ENCODE data around the gene CDH13.

Gene CDH13

GRCh38 chr16:83771306-83771942 lies 1144.7 kb downstream of the CDH13 start:
- DNase-seq (ENCODE audit: low read depth) = no peak

GRCh38 chr16:83772806-83773205 lies 1146.0 kb downstream of the CDH13 start:
- no peak for DNase-seq (ENCODE audit: low read depth)

- DNase-seq (ENCODE audit: low read depth) = no peak
Observed at GRCh38 chr16:83774066-83774465, 1147.3 kb downstream of the CDH13 start.

GRCh38 chr16:83776944-83777343 lies 1150.2 kb downstream of the CDH13 start:
- DNase-seq (ENCODE audit: low read depth) = no peak

GRCh38 chr16:83779886-83780285 lies 1153.1 kb downstream of the CDH13 start:
- DNase-seq (ENCODE audit: low read depth) = peak; percentile 13

- no peak for DNase-seq (ENCODE audit: low read depth)
Observed at GRCh38 chr16:83785455-83785854, 1158.7 kb downstream of the CDH13 start.

GRCh38 chr16:83789642-83790401 lies 1163.1 kb downstream of the CDH13 start:
- DNase-seq (ENCODE audit: low read depth) = no peak

GRCh38 chr16:83791916-83792315 lies 1165.1 kb downstream of the CDH13 start:
- DNase-seq (ENCODE audit: low read depth) = no peak

- no peak for DNase-seq (ENCODE audit: low read depth)
Observed at GRCh38 chr16:83792391-83792790, 1165.6 kb downstream of the CDH13 start.

- no peak for DNase-seq (ENCODE audit: low read depth)
Observed at GRCh38 chr16:83793179-83793578, 1166.4 kb downstream of the CDH13 start.

- DNase-seq (ENCODE audit: low read depth) = no peak
Observed at GRCh38 chr16:83794860-83795554, 1168.2 kb downstream of the CDH13 start.

- no peak for DNase-seq (ENCODE audit: low read depth)
Observed at GRCh38 chr16:83797013-83797412, 1170.2 kb downstream of the CDH13 start.

- DNase-seq (ENCODE audit: low read depth) = no peak
Observed at GRCh38 chr16:83799336-83799735, 1172.6 kb downstream of the CDH13 start.

- peak; percentile 62 for DNase-seq (ENCODE audit: low read depth)
Observed at GRCh38 chr16:83802135-83802534, 1175.4 kb downstream of the CDH13 start.

- no peak for DNase-seq (ENCODE audit: low read depth)
Observed at GRCh38 chr16:83802554-83803205, 1175.9 kb downstream of the CDH13 start.

GRCh38 chr16:83803811-83804210 lies 1177.0 kb downstream of the CDH13 start:
- no peak for DNase-seq (ENCODE audit: low read depth)

GRCh38 chr16:83804366-83804765 lies 1177.6 kb downstream of the CDH13 start:
- DNase-seq (ENCODE audit: low read depth) = no peak

- no peak for DNase-seq (ENCODE audit: low read depth)
Observed at GRCh38 chr16:83806036-83806435, 1179.3 kb downstream of the CDH13 start.

GRCh38 chr16:83806731-83807130 lies 1180.0 kb downstream of the CDH13 start:
- no peak for DNase-seq (ENCODE audit: low read depth)

GRCh38 chr16:83807327-83807709 lies 1180.5 kb downstream of the CDH13 start:
- no peak for DNase-seq (ENCODE audit: low read depth)

- peak; percentile 79 for DNase-seq (ENCODE audit: low read depth)
Observed at GRCh38 chr16:83807710-83808572, 1181.2 kb downstream of the CDH13 start, which contains the start of gene HSBP1. TSS of gene HSBP1 (plus strand) at chr16:83807978. CDS start at chr16:83808077, 99 bp downstream.

Data from fibroblast of the conjunctiva (primary cell).